Measurements from ENCODE around the gene TMC4. TPM values are rescaled to one million over a fixed set of nuclear protein-coding genes. Genes with fewer than 3 reads are reported as not detected.

TMC4 gene
- total RNA-seq, 1 experiment from 2014 or later: 13.4 TPM

DNA sequence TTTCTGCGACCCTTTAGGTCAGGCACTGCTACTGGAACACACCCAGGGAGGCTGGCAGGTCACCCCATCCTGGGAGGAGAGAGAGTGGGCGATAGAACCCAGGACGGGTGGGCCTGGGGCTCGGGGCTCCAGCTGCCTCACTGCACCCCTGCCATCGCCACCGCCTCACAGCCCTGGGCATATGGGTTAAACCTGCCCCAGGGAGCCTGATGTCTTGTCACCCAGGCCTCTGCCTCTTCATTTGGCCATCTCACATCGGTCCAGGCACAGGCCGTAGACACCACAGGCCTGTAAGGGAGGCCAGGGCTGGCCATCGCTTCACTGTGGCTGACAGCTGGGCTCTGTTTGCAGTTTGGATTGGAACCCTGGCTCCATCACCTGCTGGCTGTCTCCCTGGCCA lies 47.2 kb downstream of the TMC4 start:
- Histone ChIP-seq H3K9ac (ENCODE audit: low read length) (no peak overlapping the region), H3K4me2 (ENCODE audit: low read length) (no peak overlapping the region), H3K27me3 (ENCODE audit: low read length) (no peaks in the 10 kb centered on the region), H3F3A (ENCODE audit: low read length, unreplicated experiment) (no peaks in the 10 kb centered on the region), H3K4me3 (ENCODE audit: low read length) (no peak overlapping the region), H3K79me2 (ENCODE audit: low read length) (no peaks in the 10 kb centered on the region), H3K27ac (ENCODE audit: low read length) (no peak overlapping the region), H3K4me1 (ENCODE audit: insufficient read depth, low read length) (no peaks in the 10 kb centered on the region), H3K9me2 (replicated peaks; ENCODE audit: low read length) (no peaks in the 10 kb centered on the region), H3K9me3 (ENCODE audit: low read length) (no peaks in the 10 kb centered on the region), H4K20me1 (ENCODE audit: low read length) (no peaks in the 10 kb centered on the region), H2AFZ (ENCODE audit: low read length) (no peak overlapping the region), H3K36me3 (ENCODE audit: low read depth, low read length) (peaks cover 66% of the 10 kb centered on the region)
- ATAC-seq: no peak
- CTCF ChIA-PET: no interaction called here
- BruUV-seq (replicated peaks): no TSS peak
- intact Hi-C loops (cut with micrococcal nuclease): no loop called here
- no peak for DNase-seq
- POLR2A ChIA-PET (ENCODE audit: unreplicated experiment): no interaction called here
- TF ChIP-seq, protein P1, sequence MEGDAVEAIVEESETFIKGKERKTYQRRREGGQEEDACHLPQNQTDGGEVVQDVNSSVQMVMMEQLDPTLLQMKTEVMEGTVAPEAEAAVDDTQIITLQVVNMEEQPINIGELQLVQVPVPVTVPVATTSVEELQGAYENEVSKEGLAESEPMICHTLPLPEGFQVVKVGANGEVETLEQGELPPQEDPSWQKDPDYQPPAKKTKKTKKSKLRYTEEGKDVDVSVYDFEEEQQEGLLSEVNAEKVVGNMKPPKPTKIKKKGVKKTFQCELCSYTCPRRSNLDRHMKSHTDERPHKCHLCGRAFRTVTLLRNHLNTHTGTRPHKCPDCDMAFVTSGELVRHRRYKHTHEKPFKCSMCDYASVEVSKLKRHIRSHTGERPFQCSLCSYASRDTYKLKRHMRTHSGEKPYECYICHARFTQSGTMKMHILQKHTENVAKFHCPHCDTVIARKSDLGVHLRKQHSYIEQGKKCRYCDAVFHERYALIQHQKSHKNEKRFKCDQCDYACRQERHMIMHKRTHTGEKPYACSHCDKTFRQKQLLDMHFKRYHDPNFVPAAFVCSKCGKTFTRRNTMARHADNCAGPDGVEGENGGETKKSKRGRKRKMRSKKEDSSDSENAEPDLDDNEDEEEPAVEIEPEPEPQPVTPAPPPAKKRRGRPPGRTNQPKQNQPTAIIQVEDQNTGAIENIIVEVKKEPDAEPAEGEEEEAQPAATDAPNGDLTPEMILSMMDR (conservative IDR thresholded peaks at IDR 0.05; ENCODE audit: low read depth, low read length): no peak
- TF ChIP-seq EZH2phosphoT487 (IDR thresholded peaks at IDR 0.05; ENCODE audit: borderline replicate concordance, low read length) (no peak), EZH2 (IDR thresholded peaks at IDR 0.05; ENCODE audit: low read length, unreplicated experiment) (no peak)

DNA sequence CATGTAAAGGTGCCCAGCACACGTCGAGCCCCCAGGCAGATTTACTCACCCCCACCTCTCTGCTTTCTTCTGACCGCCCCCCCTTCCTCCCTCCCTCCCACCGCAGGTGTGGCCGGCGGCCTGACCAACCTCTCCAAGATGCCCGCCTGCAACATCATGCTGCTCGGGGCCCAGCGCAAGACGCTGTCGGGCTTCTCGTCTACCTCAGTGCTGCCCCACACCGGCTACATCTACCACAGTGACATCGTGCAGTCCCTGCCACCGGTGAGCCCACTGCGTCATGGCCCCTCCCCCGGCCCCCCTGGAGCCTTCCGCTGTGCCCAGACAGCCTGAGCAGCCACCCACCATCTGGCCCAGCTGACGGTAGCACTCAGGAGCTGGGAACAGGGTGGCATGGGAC lies 48.6 kb downstream of the TMC4 start:
- CTCF ChIA-PET: no interaction called here
- Histone ChIP-seq H4K20me1 (ENCODE audit: low read length) (no peaks in the 10 kb centered on the region), H3K9me3 (ENCODE audit: low read length) (no peaks in the 10 kb centered on the region), H2AFZ (ENCODE audit: low read length) (no peak overlapping the region), H3K4me2 (ENCODE audit: low read length) (no peak overlapping the region), H3K27ac (ENCODE audit: low read length) (no peak overlapping the region), H3K36me3 (ENCODE audit: low read depth, low read length) (peaks cover 71% of the 10 kb centered on the region), H3K79me2 (ENCODE audit: low read length) (no peaks in the 10 kb centered on the region), H3K27me3 (ENCODE audit: low read length) (no peaks in the 10 kb centered on the region), H3K4me3 (ENCODE audit: low read length) (no peak overlapping the region), H3K9ac (ENCODE audit: low read length) (no peak overlapping the region), H3K4me1 (ENCODE audit: insufficient read depth, low read length) (no peaks in the 10 kb centered on the region), H3F3A (ENCODE audit: low read length, unreplicated experiment) (no peaks in the 10 kb centered on the region), H3K9me2 (replicated peaks; ENCODE audit: low read length) (no peaks in the 10 kb centered on the region)
- DNase-seq (no peak), ATAC-seq (no peak)
- POLR2A ChIA-PET (ENCODE audit: unreplicated experiment): no interaction called here
- TF ChIP-seq EZH2 (IDR thresholded peaks at IDR 0.05; ENCODE audit: low read length, unreplicated experiment) (no peak), EZH2phosphoT487 (IDR thresholded peaks at IDR 0.05; ENCODE audit: borderline replicate concordance, low read length) (no peak)
- TF ChIP-seq, protein P1 (conservative IDR thresholded peaks at IDR 0.05; ENCODE audit: low read depth, low read length): no peak
- no TSS peak for BruUV-seq (replicated peaks)
- intact Hi-C loops (cut with micrococcal nuclease): no loop called here

DNA sequence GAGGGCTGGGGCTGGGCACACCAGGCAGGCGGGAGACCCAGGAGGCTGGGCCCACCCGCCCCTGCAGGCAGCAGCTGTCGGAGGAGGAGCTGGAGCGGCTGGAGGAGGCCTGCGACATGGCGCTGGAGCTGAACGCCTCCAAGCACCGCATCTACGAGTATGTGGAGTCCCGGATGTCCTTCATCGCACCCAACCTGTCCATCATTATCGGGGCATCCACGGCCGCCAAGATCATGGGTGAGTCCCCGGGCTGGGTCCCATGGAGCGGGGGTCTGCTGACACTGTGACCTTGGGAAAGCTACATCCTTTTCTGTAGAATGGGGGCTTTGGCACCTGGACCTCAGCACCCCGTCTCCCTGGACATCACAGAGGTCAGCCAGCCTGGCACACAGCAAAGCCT lies 49.3 kb downstream of the TMC4 start:
- Histone ChIP-seq H4K20me1 (ENCODE audit: low read length) (no peaks in the 10 kb centered on the region), H3K79me2 (ENCODE audit: low read length) (no peaks in the 10 kb centered on the region), H3K4me3 (ENCODE audit: low read length) (no peak overlapping the region), H3K9ac (ENCODE audit: low read length) (no peak overlapping the region), H2AFZ (ENCODE audit: low read length) (no peak overlapping the region), H3K9me2 (replicated peaks; ENCODE audit: low read length) (no peaks in the 10 kb centered on the region), H3K4me1 (ENCODE audit: insufficient read depth, low read length) (no peaks in the 10 kb centered on the region), H3K4me2 (ENCODE audit: low read length) (no peak overlapping the region), H3K36me3 (ENCODE audit: low read depth, low read length) (peaks cover 68% of the 10 kb centered on the region), H3K27me3 (ENCODE audit: low read length) (no peaks in the 10 kb centered on the region), H3K9me3 (ENCODE audit: low read length) (no peaks in the 10 kb centered on the region), H3F3A (ENCODE audit: low read length, unreplicated experiment) (no peaks in the 10 kb centered on the region), H3K27ac (ENCODE audit: low read length) (no peak overlapping the region)
- DNase-seq (no peak), ATAC-seq (no peak)
- POLR2A ChIA-PET (ENCODE audit: unreplicated experiment): no interaction called here
- BruUV-seq (replicated peaks): no TSS peak
- intact Hi-C loops (cut with micrococcal nuclease): no loop called here
- no peak for TF ChIP-seq EZH2 (IDR thresholded peaks at IDR 0.05; ENCODE audit: low read length, unreplicated experiment)
- TF ChIP-seq, protein P1 (conservative IDR thresholded peaks at IDR 0.05; ENCODE audit: low read depth, low read length): no peak
- no peak for TF ChIP-seq EZH2phosphoT487 (IDR thresholded peaks at IDR 0.05; ENCODE audit: borderline replicate concordance, low read length)
- CTCF ChIA-PET: no interaction called here

All from PC-3 (cell line).